ENCODE measurements around the gene SYCN. TPM values are rescaled to one million over a fixed set of nuclear protein-coding genes. Genes with fewer than 3 reads are reported as not detected.

Gene SYCN
- total and polyA plus RNA-seq, 2 donors (not counting 3 experiments of a cell fraction or from before 2014, with no cell fraction given) = not detected

DNA sequence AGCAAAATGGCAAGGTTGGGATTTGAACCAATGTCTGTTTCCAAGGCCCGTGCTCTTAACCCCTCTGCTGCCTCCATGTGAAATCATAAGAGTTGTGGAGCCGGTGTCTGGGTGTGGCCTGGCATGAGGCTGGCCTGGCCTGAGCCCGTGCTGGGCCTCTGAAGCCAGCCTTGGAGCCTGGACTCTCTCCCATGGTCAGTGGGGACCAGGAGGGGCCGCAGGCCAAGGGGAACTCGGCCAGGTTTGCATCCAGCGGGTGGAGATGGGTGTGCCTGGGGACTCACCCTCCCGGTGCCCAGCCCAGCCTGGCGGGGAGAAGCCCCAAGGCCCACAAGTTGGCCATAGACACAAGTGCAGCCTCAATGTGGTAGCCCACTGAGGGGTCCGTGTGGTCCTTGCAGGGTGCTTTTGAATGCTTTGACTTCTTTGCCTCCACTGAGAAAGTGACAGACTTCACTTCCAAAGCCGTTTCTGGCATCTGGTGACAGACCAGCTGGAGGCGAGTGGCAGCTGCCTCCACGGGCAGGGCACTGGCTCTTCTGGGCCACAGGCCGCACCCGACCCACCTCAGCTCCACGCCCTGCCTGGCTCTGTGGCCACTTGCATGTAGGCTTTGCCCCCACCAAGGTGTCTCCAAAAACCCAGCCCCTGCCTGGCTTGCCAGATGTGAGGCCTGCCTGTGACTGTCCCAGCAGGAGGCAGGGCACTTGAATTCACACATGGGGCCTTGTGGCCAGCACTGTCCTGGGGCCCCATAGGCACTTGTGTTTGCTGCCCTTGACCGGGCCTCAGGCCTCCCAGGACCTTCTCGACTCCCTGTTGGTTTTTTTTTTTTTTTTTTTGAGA is 33.5 kb downstream of the SYCN start:
- H2AFZ ChIP-seq (ENCODE audit: low read depth, low read length) = no peak overlapping the region
- dilution Hi-C loops (cut with MboI; ENCODE audit: extremely low pct_ligation_motif_present, low sequenced_read_pairs) (no loop called here), intact Hi-C loops (cut with micrococcal nuclease) (no loop called here)
- H4K20me1 ChIP-seq (replicated peaks; ENCODE audit: control insufficient read depth, extremely low read depth, insufficient read depth, low read length) = no peaks in the 10 kb centered on the region
- ChIA-PET POLR2A (no interaction called here), CTCF (no interaction called here)
- H3K79me2 ChIP-seq (ENCODE audit: control insufficient read depth, insufficient read depth, low read length) = peaks cover 2% of the 10 kb centered on the region
- H3K9me1 ChIP-seq (replicated peaks; ENCODE audit: control insufficient read depth, extremely low read depth, insufficient read depth, low read length) = no peaks in the 10 kb centered on the region
- TF ChIP-seq JUN (IDR thresholded peaks at IDR 0.05; ENCODE audit: borderline replicate concordance, insufficient read depth, insufficient read length, low read depth) = no peak
- TF ChIP-seq, protein P1, sequence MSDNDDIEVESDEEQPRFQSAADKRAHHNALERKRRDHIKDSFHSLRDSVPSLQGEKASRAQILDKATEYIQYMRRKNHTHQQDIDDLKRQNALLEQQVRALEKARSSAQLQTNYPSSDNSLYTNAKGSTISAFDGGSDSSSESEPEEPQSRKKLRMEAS (IDR thresholded peaks at IDR 0.05; ENCODE audit: insufficient read depth, insufficient read length) = no peak
- no peak for TF ChIP-seq POLR2A (IDR thresholded peaks at IDR 0.05; ENCODE audit: low read depth, low read length)
- no peak for TF ChIP-seq EZH2 (IDR thresholded peaks at IDR 0.05; ENCODE audit: borderline replicate concordance, low read depth, low read length, severe bottlenecking)
- TF ChIP-seq, protein P2, sequence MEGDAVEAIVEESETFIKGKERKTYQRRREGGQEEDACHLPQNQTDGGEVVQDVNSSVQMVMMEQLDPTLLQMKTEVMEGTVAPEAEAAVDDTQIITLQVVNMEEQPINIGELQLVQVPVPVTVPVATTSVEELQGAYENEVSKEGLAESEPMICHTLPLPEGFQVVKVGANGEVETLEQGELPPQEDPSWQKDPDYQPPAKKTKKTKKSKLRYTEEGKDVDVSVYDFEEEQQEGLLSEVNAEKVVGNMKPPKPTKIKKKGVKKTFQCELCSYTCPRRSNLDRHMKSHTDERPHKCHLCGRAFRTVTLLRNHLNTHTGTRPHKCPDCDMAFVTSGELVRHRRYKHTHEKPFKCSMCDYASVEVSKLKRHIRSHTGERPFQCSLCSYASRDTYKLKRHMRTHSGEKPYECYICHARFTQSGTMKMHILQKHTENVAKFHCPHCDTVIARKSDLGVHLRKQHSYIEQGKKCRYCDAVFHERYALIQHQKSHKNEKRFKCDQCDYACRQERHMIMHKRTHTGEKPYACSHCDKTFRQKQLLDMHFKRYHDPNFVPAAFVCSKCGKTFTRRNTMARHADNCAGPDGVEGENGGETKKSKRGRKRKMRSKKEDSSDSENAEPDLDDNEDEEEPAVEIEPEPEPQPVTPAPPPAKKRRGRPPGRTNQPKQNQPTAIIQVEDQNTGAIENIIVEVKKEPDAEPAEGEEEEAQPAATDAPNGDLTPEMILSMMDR (IDR thresholded peaks at IDR 0.05; ENCODE audit: extremely low read depth in 1 of 2, insufficient read depth in 1 of 2, low read depth in 1 of 2, low read length in 2 of 2) = no peak
- no TSS peak for BruUV-seq (replicated peaks)
- no peak overlapping the region for H3K4me2 ChIP-seq (ENCODE audit: insufficient read depth, low read length)
- H3K4me3 ChIP-seq (replicated peaks in 1 of 3; ENCODE audit: insufficient read depth in 1 of 3, low read depth in 1 of 3, low read length in 3 of 3) = no peak overlapping the region
- FAIRE-seq = no peak
- DNase-seq (ENCODE audit: low read depth, low spot score) = no peak
- H3K27ac ChIP-seq (ENCODE audit: insufficient read depth, low read depth, low read length) = no peak overlapping the region
- no peaks in the 10 kb centered on the region for H3K4me1 ChIP-seq (ENCODE audit: control insufficient read depth, extremely low read depth, insufficient read depth, low read length)
- no peak overlapping the region for H3K9ac ChIP-seq (replicated peaks; ENCODE audit: extremely low read depth, insufficient read depth, low read length)
- H3K27me3 ChIP-seq (ENCODE audit: control insufficient read depth in 2 of 2, insufficient read depth in 2 of 2, low read length in 2 of 2) = no peaks in the 10 kb centered on the region
- H3K36me3 ChIP-seq (ENCODE audit: control insufficient read depth in 2 of 2, extremely low read depth in 1 of 2, insufficient read depth in 2 of 2, low read length in 2 of 2) = peaks cover 0 to 26% of the 10 kb centered on the region in 2 experiments
- H3K9me3 ChIP-seq (replicated peaks; ENCODE audit: control insufficient read depth, insufficient read depth, low read length) = no peaks in the 10 kb centered on the region
